Measurements from ENCODE around the gene SPNS1.
"Not testable (repeated sequence)": the region's sequence is repeated elsewhere in the genome, so short reads cannot be mapped to it uniquely, and the experiment has no call there.

The SPNS1 gene

DNA sequence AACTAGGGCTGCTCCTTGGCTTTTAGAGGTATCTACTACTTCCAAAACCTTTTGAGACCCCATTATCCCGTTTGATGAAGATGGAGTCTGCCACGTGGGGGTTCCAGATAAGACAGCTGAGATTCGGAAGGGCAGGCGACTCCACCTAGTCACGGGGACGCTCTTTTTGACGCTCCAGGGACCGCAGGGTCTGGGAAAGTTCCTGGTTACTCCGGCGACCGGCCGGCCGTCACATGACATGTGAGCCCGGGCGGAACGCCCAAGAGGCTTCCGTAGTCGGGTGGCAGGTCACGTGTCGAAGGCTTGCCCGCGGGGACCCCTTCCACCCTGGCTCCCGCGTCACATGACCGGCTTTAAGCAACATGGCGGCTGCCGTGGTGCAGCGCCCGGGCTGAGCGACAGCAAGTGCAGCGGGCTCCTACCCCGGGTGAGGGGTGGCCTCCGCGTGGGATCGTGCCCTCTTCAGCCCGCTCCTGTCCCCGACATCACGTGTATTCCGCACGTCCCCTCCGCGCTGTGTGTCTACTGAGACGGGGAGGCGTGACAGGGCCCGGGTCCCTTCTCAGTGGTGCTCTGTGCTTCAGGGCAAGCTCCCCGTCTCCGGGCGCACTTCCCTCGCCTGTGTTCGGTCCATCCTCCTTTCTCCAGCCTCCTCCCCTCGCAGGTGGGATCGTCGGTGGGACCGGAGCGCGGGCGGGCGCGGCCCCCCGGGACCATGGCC lies at the start of gene SPNS1:
Gene SPNS1, plus strand, starts transcription at position 342 of the 721 bp plus-strand sequence. Its CDS starts 374 bp downstream, at position 716.
- no peaks in the 10 kb centered on the region for H3K9me3 Mint-ChIP-seq
- peak within 1 kb of the TSS; percentile 97 for H3K4me3 Mint-ChIP-seq
- DNase-seq (ENCODE audit: low spot score in 2 of 2) (peak; percentile 85 to 96), ATAC-seq (peak; percentile 98)
- H3K27ac Mint-ChIP-seq, result peak within 1 kb of the TSS; percentile 97
- H3K4me1 Mint-ChIP-seq, result peaks cover 45% of the 10 kb centered on the region
- H3K36me3 Mint-ChIP-seq, result peaks cover 36% of the 10 kb centered on the region

- peaks cover 58% of the 10 kb centered on the region for H3K36me3 Mint-ChIP-seq
- peak overlapping the region; percentile 98 for H3K27ac Mint-ChIP-seq
Observed at GRCh38 chr16:28925386-28926228, 49.0 kb upstream of the SPNS1 start.

GRCh38 chr16:28926284-28926683 lies 48.3 kb upstream of the SPNS1 start:
- H3K36me3 Mint-ChIP-seq, result peaks cover 51% of the 10 kb centered on the region
- ATAC-seq; H3K9me3 Mint-ChIP-seq; DNase-seq (ENCODE audit: low spot score in 2 of 2): not testable (repeated sequence)
- peaks cover 39% of the 10 kb centered on the region for H3K4me1 Mint-ChIP-seq
- H3K27ac Mint-ChIP-seq, result peak overlapping the region; percentile 98
- H3K4me3 Mint-ChIP-seq, result peak overlapping the region; percentile 95

More at GRCh38 chr16:28925386-28926228, 49.0 kb upstream of the SPNS1 start:
- ATAC-seq, result peak; percentile 85
- Mint-ChIP-seq H3K4me3 (peak overlapping the region; percentile 95), H3K9me3 (no peaks in the 10 kb centered on the region), H3K4me1 (peaks cover 37% of the 10 kb centered on the region)
- DNase-seq (ENCODE audit: low spot score in 2 of 2), result peak in 1 of 2 donors; percentile 93

DNA sequence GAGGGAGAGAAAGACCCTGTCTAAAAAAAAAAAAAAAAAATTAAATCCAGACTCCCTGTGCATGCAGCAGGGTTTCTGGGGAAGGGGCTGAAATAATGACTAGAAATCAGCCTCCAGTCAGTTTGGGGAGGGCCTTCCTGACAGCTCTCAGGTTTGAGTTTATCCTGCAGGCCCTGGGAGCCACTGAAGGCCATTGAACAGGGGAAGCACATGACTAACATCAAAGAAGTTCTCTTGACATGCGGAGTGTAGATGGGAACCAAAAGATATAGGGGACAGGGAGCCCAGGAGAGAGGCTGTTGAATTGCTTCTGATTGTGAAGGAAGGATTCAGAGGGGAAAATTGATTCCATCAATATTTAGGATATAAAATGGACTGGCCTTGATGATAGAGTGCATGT lies 46.8 kb upstream of the SPNS1 start:
- ATAC-seq (no peak), DNase-seq (ENCODE audit: low spot score in 2 of 2) (no peak)
- Mint-ChIP-seq H3K9me3 (no peaks in the 10 kb centered on the region), H3K27ac (no peak overlapping the region), H3K4me1 (peaks cover 37% of the 10 kb centered on the region), H3K4me3 (no peak overlapping the region), H3K36me3 (peaks cover 36% of the 10 kb centered on the region)

DNA sequence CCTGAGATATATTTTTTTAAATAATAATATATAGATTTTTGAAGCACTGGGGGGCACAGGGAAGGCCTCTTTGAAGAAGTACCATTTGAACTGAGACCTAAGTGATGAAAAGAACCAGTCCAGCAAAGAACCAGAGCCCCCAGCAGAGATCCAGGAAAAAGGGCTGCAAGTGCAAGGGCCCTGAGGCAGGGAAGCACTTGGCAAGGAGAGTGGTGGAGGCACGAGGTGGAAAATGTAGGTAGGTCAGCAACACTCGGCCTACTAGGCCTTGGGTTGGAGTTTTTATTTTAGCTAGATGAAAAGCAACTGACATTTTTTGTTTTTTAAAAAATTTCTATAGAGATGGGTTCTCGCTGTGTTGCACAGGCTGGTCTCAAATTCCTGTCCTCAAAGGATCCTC lies 44.4 kb upstream of the SPNS1 start:
- DNase-seq (ENCODE audit: low spot score in 2 of 2) (no peak), ATAC-seq (no peak)
- Mint-ChIP-seq H3K4me3 (no peak overlapping the region), H3K4me1 (peaks cover 24% of the 10 kb centered on the region), H3K27ac (peak overlapping the region; percentile 96), H3K36me3 (peaks cover 12% of the 10 kb centered on the region), H3K9me3 (no peaks in the 10 kb centered on the region)

DNA sequence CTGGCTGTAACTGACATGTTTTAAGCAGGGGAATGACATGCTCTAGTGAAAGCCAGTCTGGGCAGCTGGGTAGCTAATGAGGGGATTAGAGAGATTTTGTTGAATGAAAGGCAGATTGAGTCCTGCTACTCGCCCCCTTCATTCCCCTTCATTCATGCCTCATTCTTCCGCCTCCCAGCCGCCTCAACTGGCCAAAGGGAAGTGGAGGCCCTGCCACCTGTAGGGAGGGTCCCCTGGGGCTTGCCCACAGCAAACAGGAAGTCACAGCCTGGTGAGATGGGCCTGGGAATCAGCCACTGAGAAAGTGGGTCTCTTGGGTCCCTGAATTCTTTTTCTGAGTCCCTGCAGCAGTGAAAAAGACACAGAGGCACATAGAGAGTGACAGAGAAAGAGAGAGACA lies 43.9 kb upstream of the SPNS1 start:
- ATAC-seq (peak; percentile 54), DNase-seq (ENCODE audit: low spot score in 2 of 2) (no peak)
- Mint-ChIP-seq H3K4me1 (peaks cover 28% of the 10 kb centered on the region), H3K36me3 (peaks cover 8% of the 10 kb centered on the region), H3K27ac (peak overlapping the region; percentile 96), H3K4me3 (peak overlapping the region; percentile 33), H3K9me3 (no peaks in the 10 kb centered on the region)

DNA sequence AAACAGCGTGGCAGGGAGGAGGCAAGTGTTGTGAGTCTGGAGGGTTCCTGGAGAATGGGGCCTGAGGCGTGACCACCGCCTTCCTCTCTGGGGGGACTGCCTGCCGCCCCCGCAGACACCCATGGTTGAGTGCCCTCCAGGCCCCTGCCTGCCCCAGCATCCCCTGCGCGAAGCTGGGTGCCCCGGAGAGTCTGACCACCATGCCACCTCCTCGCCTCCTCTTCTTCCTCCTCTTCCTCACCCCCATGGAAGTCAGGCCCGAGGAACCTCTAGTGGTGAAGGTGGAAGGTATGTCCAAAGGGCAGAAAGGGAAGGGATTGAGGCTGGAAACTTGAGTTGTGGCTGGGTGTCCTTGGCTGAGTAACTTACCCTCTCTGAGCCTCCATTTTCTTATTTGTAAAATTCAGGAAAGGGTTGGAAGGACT lies 42.8 kb upstream of the SPNS1 start, which contains the start of gene CD19:
Gene CD19, plus strand, starts transcription at position 171 of the 425 bp plus-strand sequence. Its CDS starts 30 bp downstream, at position 201.
- Mint-ChIP-seq H3K4me1 (peaks cover 32% of the 10 kb centered on the region), H3K27ac (peak within 1 kb of the TSS; percentile 96), H3K36me3 (peaks cover 16% of the 10 kb centered on the region), H3K4me3 (peak within 1 kb of the TSS; percentile 33), H3K9me3 (peaks cover 3% of the 10 kb centered on the region)
- no peak for DNase-seq (ENCODE audit: low spot score in 2 of 2)
- no peak for ATAC-seq

DNA sequence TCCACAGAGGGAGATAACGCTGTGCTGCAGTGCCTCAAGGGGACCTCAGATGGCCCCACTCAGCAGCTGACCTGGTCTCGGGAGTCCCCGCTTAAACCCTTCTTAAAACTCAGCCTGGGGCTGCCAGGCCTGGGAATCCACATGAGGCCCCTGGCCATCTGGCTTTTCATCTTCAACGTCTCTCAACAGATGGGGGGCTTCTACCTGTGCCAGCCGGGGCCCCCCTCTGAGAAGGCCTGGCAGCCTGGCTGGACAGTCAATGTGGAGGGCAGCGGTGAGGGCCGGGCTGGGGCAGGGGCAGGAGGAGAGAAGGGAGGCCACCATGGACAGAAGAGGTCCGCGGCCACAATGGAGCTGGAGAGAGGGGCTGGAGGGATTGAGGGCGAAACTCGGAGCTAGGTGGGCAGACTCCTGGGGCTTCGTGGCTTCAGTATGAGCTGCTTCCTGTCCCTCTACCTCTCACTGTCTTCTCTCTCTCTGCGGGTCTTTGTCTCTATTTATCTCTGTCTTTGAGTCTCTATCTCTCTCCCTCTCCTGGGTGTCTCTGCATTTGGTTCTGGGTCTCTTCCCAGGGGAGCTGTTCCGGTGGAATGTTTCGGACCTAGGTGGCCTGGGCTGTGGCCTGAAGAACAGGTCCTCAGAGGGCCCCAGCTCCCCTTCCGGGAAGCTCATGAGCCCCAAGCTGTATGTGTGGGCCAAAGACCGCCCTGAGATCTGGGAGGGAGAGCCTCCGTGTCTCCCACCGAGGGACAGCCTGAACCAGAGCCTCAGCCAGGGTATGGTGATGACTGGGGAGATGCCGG lies 42.0 kb upstream of the SPNS1 start:
- H3K4me1 Mint-ChIP-seq, result peaks cover 33% of the 10 kb centered on the region

DNA sequence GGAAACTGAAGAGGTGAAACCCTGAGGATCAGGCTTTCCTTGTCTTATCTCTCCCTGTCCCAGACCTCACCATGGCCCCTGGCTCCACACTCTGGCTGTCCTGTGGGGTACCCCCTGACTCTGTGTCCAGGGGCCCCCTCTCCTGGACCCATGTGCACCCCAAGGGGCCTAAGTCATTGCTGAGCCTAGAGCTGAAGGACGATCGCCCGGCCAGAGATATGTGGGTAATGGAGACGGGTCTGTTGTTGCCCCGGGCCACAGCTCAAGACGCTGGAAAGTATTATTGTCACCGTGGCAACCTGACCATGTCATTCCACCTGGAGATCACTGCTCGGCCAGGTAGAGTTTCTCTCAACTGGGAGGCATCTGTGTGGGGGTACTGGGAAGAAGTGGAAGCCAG lies 41.4 kb upstream of the SPNS1 start:
- Mint-ChIP-seq H3K9me3 (peaks cover 3% of the 10 kb centered on the region), H3K27ac (peak overlapping the region; percentile 96), H3K4me3 (peak overlapping the region; percentile 33), H3K36me3 (peaks cover 21% of the 10 kb centered on the region), H3K4me1 (peaks cover 33% of the 10 kb centered on the region)
- no peak for DNase-seq (ENCODE audit: low spot score in 2 of 2)
- ATAC-seq, result no peak

More for the DNA sequence above, 42.0 kb upstream of the SPNS1 start:
- DNase-seq (ENCODE audit: low spot score in 2 of 2), result no peak
- H3K36me3 Mint-ChIP-seq, result peaks cover 19% of the 10 kb centered on the region
- H3K27ac Mint-ChIP-seq, result peak overlapping the region; percentile 96
- ATAC-seq, result no peak
- peaks cover 3% of the 10 kb centered on the region for H3K9me3 Mint-ChIP-seq
- H3K4me3 Mint-ChIP-seq, result peak overlapping the region; percentile 33

- Mint-ChIP-seq H3K9me3 (peaks cover 3% of the 10 kb centered on the region), H3K4me1 (peaks cover 31% of the 10 kb centered on the region), H3K36me3 (peaks cover 23% of the 10 kb centered on the region), H3K27ac (no peak overlapping the region), H3K4me3 (peak overlapping the region; percentile 85)
- ATAC-seq (no peak), DNase-seq (ENCODE audit: low spot score in 2 of 2) (no peak)
Observed at GRCh38 chr16:28935346-28935745, 39.2 kb upstream of the SPNS1 start.

DNA sequence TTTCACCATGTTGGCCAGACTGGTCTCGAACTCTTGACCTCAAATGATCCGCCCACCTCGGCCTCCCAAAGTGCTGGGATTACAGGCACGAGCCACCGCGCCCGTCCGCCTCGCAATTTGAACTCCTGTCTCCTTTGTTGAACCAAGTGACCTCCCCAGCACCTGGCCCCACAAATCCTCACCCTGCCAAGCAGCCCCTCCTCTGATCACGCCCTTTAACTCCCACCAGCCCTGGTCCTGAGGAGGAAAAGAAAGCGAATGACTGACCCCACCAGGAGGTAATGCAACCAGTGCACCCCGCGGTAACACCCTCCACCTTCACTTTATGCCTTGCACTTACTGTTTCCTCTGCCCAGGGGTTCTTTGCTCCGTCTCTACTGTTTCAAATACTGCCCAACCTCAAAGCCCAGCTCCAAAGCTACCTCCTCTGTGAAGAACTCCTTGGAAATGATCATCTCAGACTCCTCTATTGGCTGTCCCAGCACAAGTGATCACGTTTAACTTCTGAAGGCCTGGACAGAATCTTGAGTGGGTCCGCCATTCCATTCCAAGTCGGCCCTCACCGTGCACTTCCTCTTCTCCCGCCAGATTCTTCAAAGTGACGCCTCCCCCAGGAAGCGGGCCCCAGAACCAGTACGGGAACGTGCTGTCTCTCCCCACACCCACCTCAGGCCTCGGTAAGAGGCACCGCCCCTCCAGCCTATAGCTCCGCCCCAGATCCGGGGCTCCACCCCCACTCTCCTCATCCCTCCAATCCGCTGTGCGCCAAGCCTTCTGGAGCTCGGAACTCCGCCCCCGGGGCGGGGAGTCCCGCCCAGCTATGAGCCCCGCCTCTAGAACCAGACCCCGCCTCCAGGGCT lies 38.4 kb upstream of the SPNS1 start:
- H3K4me3 Mint-ChIP-seq, result peak overlapping the region; percentile 85
- peaks cover 23% of the 10 kb centered on the region for H3K36me3 Mint-ChIP-seq
- peak; percentile 95 for ATAC-seq
- DNase-seq (ENCODE audit: low spot score in 2 of 2), result peak; percentile 81 to 92
- peaks cover 23% of the 10 kb centered on the region for H3K4me1 Mint-ChIP-seq
- H3K9me3 Mint-ChIP-seq, result peaks cover 3% of the 10 kb centered on the region
- H3K27ac Mint-ChIP-seq, result peak overlapping the region; percentile 70

GRCh38 chr16:28936784-28937155 lies 37.8 kb upstream of the SPNS1 start:
- Mint-ChIP-seq H3K4me3 (peak overlapping the region; percentile 85), H3K9me3 (peaks cover 3% of the 10 kb centered on the region), H3K27ac (peak overlapping the region; percentile 70), H3K4me1 (peaks cover 22% of the 10 kb centered on the region), H3K36me3 (peaks cover 23% of the 10 kb centered on the region)
- no peak for ATAC-seq
- no peak for DNase-seq (ENCODE audit: low spot score in 2 of 2)

GRCh38 chr16:28937222-28937876 lies 37.2 kb upstream of the SPNS1 start:
- Mint-ChIP-seq H3K9me3 (peaks cover 3% of the 10 kb centered on the region), H3K36me3 (peaks cover 23% of the 10 kb centered on the region), H3K4me1 (peaks cover 22% of the 10 kb centered on the region), H3K4me3 (peak overlapping the region; percentile 85), H3K27ac (peak overlapping the region; percentile 36)
- no peak for ATAC-seq
- DNase-seq (ENCODE audit: low spot score in 2 of 2), result no peak

DNA sequence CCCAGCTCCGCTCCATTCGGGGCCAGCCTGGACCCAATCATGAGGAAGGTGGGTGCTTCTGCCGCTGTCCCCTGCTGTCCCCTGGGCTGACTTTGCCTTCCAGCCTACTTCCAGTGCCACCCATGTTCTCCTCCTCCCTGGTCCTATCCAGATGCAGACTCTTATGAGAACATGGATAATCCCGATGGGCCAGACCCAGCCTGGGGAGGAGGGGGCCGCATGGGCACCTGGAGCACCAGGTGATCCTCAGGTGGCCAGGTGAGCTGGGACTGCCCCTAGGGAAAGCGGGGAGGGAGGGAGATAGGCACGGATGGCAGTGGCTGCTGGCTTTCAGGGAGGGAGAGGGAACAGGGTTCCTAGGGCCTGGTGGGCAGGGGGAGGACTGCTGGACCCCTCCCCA lies 35.9 kb upstream of the SPNS1 start:
- Mint-ChIP-seq H3K27ac (peak overlapping the region; percentile 8), H3K4me3 (no peak overlapping the region), H3K36me3 (peaks cover 23% of the 10 kb centered on the region), H3K9me3 (peaks cover 3% of the 10 kb centered on the region), H3K4me1 (peaks cover 25% of the 10 kb centered on the region)
- no peak for DNase-seq (ENCODE audit: low spot score in 2 of 2)
- ATAC-seq, result no peak

All from stimulated activated effector memory CD8-positive, alpha-beta T cell treated with anti-CD3 and anti-CD28 coated beads, Interleukin-12 subunit alpha, Interleukin-12 subunit beta, amount 100 ng/mL, for 72 hours (primary cell).